BJ (cell line): ENCODE measurements around the gene PTK6. TPM values are rescaled to one million over a fixed set of nuclear protein-coding genes. Genes with fewer than 3 reads are reported as not detected.

Experiments used
- CTCF ChIA-PET: fragments of 350-600 bp; formaldehyde crosslinking; extraction: SDS; loops from one replicate; lab custom pipeline; 2021; ENCODE audit warnings: antibody characterized with exemption, inconsistent platforms; lab: Yijun Ruan, JAX
- POLR2A ChIA-PET: fragments of 300-600 bp; sonication (Branson Sonifier 250); formaldehyde crosslinking; extraction: SDS; loops from one replicate; lab custom pipeline; 2021; ENCODE audit warnings: antibody characterized with exemption; lab: Charles Lee
- DNase-seq: peaks from one replicate; pipeline ENCODE4 v3.0.0-alpha.2; 2011; ENCODE audit warnings: low read depth
- H3K27me3 ChIP-seq: 2 replicates; pipeline ENCODE4 v1.6.0; 2011; ENCODE audit warnings: low read length; ENCODE audit not compliant: control insufficient read depth, insufficient read depth
- H3K36me3 ChIP-seq: 2 replicates; pipeline ENCODE4 v1.5.1; 2011; ENCODE audit warnings: low read length; ENCODE audit not compliant: control insufficient read depth, insufficient read depth
- H3K4me3 ChIP-seq: 2 replicates; pipeline ENCODE4 v1.5.1; 2011; ENCODE audit warnings: low read depth, mild to moderate bottlenecking, control low read depth, low read length
- polyA plus RNA-seq: library from polyadenylated mRNA; depleted of rRNA; stranded (reverse); fragments of >200 nt; gene quantifications from 2 replicates; pipeline ENCODE4 v1.2.3, GENCODE V29; 2011
- TF ChIP-seq, protein P1 (sequence below): IDR thresholded peaks from 2 replicates; pipeline ENCODE4 v1.5.1; 2011; ENCODE audit warnings: low read depth, mild to moderate bottlenecking, control low read depth, inconsistent platforms, low read length, moderate library complexity; ENCODE audit not compliant: insufficient read depth

Gene PTK6
- polyA plus RNA-seq, 1 experiment: 0.05 TPM

DNA sequence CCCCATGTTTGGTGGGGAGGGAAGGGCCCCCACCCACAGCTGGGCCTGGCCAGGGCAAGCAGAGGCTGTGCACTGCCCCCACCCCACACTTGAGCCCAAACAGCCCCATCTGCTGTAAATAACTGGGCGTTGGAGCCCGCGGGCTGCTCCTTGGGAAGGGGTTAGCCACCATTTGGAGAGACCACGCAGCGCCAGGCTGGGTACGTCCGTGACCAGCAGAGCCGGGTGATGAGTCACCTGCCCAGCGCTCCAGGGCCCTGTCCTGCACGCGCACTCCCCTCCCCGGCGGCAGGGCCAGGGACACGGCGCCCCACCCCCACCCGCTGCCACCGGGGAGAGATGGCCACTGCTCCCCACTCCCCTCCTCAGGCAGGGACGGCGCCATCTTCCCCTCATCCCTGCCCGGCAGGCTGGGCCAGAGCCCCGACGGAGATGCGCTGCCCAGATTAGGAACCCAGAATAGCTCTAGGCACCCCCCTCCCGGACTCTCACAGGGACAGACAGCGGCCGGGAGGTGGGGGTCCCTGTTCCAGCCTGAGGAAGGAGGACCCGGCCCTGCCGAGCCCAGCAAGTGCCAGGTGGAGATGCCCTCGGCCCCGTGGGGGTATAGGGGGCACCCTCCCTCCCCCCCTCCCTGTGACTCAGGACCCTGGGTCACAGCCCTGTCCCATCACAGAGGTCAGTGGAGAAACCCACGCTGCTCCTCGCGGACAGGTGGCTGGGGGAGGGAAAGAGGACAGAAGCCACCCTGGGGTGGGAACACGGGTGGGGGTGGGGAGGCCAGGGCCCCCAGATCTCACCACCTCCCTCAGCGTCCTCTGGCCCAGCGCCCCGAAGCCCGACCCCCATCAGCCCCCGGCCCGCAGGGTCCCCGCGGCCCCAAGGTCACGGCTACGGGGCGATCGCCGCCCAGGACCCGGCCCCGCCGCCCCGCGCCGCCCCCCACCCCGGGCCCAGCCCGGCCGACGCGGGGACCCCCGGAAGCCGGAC, 38.9 kb downstream of the PTK6 start:
- ChIA-PET POLR2A (no interaction called here), CTCF (interaction anchor here (1.0 to 3.0 kb wide), 3 partner anchors 21 to 476 kb away, joined by 3 to 23 read pairs (median 13); partner anchors contain the start of gene PTK6)
- peaks cover 6% of the 10 kb centered on the region for H3K27me3 ChIP-seq
- TF ChIP-seq, protein P1, sequence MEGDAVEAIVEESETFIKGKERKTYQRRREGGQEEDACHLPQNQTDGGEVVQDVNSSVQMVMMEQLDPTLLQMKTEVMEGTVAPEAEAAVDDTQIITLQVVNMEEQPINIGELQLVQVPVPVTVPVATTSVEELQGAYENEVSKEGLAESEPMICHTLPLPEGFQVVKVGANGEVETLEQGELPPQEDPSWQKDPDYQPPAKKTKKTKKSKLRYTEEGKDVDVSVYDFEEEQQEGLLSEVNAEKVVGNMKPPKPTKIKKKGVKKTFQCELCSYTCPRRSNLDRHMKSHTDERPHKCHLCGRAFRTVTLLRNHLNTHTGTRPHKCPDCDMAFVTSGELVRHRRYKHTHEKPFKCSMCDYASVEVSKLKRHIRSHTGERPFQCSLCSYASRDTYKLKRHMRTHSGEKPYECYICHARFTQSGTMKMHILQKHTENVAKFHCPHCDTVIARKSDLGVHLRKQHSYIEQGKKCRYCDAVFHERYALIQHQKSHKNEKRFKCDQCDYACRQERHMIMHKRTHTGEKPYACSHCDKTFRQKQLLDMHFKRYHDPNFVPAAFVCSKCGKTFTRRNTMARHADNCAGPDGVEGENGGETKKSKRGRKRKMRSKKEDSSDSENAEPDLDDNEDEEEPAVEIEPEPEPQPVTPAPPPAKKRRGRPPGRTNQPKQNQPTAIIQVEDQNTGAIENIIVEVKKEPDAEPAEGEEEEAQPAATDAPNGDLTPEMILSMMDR: no peak
- H3K4me3 ChIP-seq: peak overlapping the region; percentile 41
- no peaks in the 10 kb centered on the region; the same call in 1 of the 2 replicates for H3K36me3 ChIP-seq
- no peak for DNase-seq

DNA sequence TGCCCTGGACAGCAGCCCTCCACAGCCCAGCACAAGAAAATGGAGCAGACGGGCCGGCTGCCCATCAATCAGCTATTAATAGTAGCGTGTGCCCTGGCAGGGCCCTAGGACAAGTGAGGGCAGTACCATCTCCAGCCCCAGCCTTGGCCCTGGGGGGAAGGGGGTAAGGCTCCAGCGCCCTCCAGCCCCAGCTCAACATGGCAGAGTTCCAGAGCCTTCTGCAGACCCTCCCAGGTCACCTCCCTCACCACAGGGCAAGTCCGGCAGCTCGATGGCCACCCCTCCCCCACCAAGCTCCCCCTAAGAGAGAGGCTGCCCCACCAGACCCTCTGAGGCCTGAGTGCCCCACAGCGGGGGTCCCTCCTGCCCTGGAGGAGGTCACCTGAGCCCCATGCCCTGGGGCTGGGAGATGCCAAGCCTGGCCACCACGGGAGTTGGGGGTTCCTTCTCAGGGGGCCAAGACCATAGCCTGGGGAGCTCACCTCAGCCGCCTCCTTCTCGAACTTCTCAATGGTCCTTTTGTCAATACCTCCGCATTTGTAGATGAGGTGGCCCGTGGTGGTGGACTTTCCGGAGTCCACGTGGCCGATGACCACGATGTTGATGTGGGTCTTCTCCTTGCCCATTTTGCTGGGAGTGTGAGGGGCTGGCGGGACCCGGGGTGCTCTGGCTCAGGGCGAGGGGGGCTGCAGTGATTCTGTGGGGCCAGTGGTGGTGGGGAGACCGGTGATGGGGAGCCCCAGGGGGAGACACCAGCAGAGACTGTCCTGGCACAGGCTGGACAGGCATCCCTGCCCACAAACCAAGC, 39.8 kb downstream of the PTK6 start:
- Histone ChIP-seq H3K4me3 (no peak overlapping the region), H3K27me3 (peaks cover 5% of the 10 kb centered on the region), H3K36me3 (no peaks in the 10 kb centered on the region; the same call in 1 of the 2 replicates)
- CTCF ChIA-PET: interaction anchor here (0.8 to 3.0 kb wide), 14 partner anchors 8 to 542 kb away, joined by 3 to 23 read pairs (median 4); partner anchors contain the start of genes PPDPF and PTK6
- POLR2A ChIA-PET: no interaction called here
- no peak for DNase-seq
- TF ChIP-seq, protein P1: no peak

DNA sequence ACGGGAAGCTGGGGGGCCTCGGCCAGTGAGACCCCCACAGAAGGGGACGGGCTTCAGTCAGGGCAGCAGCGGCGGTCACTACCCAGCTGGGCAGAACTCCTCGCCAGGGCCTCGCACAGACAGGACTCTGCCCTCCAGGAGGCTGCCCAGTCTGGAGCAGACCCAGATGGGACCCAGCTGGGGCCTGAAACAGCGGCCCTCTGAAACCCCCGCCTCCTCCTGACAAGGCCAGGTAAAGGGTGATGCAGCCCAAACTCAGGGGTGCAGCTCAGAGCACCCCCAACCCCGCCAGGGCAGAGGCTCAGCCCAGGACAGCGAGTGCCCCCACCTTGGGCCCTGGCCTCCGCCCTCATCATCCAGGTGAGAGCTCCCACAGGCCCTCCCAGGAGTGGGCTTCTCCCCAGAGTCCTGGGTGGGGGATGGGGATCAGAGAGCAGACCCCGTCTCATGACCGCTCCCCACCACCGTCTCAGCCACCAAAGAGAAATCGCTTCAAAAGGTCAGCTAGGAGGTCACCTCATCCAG, 40.5 kb downstream of the PTK6 start:
- no peak overlapping the region for H3K4me3 ChIP-seq
- POLR2A ChIA-PET: no interaction called here

DNA sequence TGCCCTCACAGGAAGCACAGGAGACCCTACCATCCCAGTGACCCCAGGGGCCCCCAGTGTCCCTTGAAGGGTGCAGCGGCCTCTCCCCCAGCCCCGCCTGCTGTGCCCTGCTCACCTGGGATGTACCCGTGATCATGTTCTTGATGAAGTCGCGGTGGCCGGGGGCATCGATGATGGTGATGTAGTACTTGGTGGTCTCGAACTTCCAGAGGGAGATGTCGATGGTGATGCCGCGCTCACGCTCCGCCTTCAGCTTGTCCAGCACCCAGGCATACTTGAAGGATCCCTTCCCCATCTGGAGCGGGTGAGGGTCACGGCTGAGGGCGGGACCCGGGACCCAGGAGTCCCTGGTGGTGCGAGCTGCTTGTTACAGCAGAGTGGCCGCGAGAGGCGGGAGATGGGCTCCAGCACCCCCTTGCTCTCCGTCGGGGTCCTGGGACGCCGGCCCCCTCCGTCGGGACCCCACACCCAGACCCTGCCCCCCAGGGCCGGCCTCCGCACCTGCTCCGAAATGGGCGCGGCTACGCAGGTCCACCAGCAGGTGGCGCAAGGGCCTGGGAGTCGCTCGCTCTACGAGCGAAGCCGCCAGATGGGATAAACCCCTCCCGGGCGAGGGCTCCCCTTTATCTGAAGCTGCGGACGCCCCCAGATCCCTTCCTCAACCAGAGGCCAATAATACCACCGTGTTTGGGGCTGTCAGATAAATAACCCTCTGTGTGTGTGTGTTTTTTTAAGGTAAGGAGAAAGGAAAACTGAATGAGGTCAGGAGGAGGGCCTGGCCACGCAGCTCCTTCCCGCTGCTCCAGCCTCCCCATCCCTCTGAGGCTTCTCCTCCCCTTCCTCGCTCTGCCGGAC, 41.2 kb downstream of the PTK6 start:
- no peak for DNase-seq
- Histone ChIP-seq H3K27me3 (peaks cover 3% of the 10 kb centered on the region), H3K36me3 (no peaks in the 10 kb centered on the region; the same call in 1 of the 2 replicates), H3K4me3 (no peak overlapping the region)
- ChIA-PET POLR2A (no interaction called here), CTCF (interaction anchor here (0.6 to 3.0 kb wide), 24 partner anchors 9 to 625 kb away, joined by 3 to 23 read pairs (median 4); partner anchors contain the start of genes PPDPF and PTK6)
- TF ChIP-seq, protein P1: peak; percentile 95

More for the DNA sequence above, 40.5 kb downstream of the PTK6 start:
- peaks cover 3% of the 10 kb centered on the region for H3K27me3 ChIP-seq
- CTCF ChIA-PET: interaction anchor here (0.6 to 3.0 kb wide), 22 partner anchors 9 to 531 kb away, joined by 3 to 23 read pairs (median 5); partner anchors contain the start of genes PPDPF and PTK6
- DNase-seq: no peak
- TF ChIP-seq, protein P1: no peak
- H3K36me3 ChIP-seq: no peaks in the 10 kb centered on the region; the same call in 1 of the 2 replicates
